Liver (tissue), 3 donors: ENCODE measurements around the gene ILRUN.

Experiments
- CTCF ChIP-seq: fragments of 150-350 bp; IDR thresholded peaks from 2 replicates; pipeline ENCODE4 v1.5.1; 2017; ENCODE audit warnings: improper control_type of control experiment, low read depth, low read length; ENCODE audit not compliant: missing input control
- FOXA1 ChIP-seq: IDR thresholded peaks from 2 replicates; pipeline ENCODE4 v1.6.1; 2016; ENCODE audit warnings: antibody characterized with exemption
- MAX ChIP-seq: IDR thresholded peaks from 2 replicates; pipeline ENCODE4 v1.6.1; 2016; ENCODE audit warnings: antibody characterized with exemption
- REST ChIP-seq: IDR thresholded peaks from 2 replicates; pipeline ENCODE4 v1.6.1; 2016; ENCODE audit warnings: antibody characterized with exemption, mild to moderate bottlenecking
- TAF1 ChIP-seq: conservative IDR thresholded peaks from 2 replicates; pipeline ENCODE4 v1.6.1; 2016; ENCODE audit warnings: antibody characterized with exemption, mild to moderate bottlenecking
- donor health status: healthy.
- donor health status: healthy.

GRCh38 chr6:34680802-34681515 lies 15.6 kb downstream of the ILRUN start:
- no peak for TF ChIP-seq CTCF
- TF ChIP-seq TAF1: no peak
- TF ChIP-seq REST: no peak
- TF ChIP-seq MAX: no peak
- TF ChIP-seq FOXA1: no peak
